Testis (tissue), 3 donors: Measurements from ENCODE around the gene COL7A1. TPM values are rescaled to one million over a fixed set of nuclear protein-coding genes. Genes with fewer than 3 reads are reported as not detected.

ENCODE experiments used
- DNase-seq: peaks from one replicate; pipeline ENCODE4 v3.0.0-alpha.2; 2019
- H3K27ac ChIP-seq, 2 donors: fragments of 200-600 bp; sonication (generic); one replicate each; pipeline ENCODE4 v1.5.1; 2019
- H3K27me3 ChIP-seq: fragments of 200-600 bp; sonication (generic); one replicate; pipeline ENCODE4 v1.5.1; 2019
- H3K36me3 ChIP-seq: fragments of 200-600 bp; sonication (generic); one replicate; pipeline ENCODE4 v1.5.1; 2017; ENCODE audit warnings: low read depth; ENCODE audit errors: missing control alignments
- H3K4me1 ChIP-seq: fragments of 200-600 bp; sonication (generic); one replicate; pipeline ENCODE4 v1.5.1; 2019
- H3K4me3 ChIP-seq, 2 donors: fragments of 200-600 bp; sonication (generic); one replicate each; pipeline ENCODE4 v1.5.1; 2017 to 2019
- H3K9me3 ChIP-seq: fragments of 200-600 bp; sonication (generic); one replicate; pipeline ENCODE4 v1.5.1; 2017
- CTCF ChIP-seq, 3 experiments: fragments of 450-650 bp in 2 of 3; fragments of 200-600 bp in 1 of 3; sonication (generic) in 1 of 3; IDR thresholded peaks; one replicate each; pipeline ENCODE4 v1.5.1; 2016 to 2019; ENCODE audit warnings: antibody characterized with exemption in 3 of 3, mild to moderate bottlenecking in 2 of 3, moderate library complexity in 1 of 3
- POLR2A ChIP-seq: fragments of 450-650 bp; IDR thresholded peaks from one replicate; pipeline ENCODE4 v1.6.1; 2017; ENCODE audit warnings: antibody characterized with exemption, mild to moderate bottlenecking, moderate library complexity
- WGBS, 2 donors: methylation state at CpG; one replicate each; pipeline ENCODE4 v1.1.5; 2018; 5-methylcytosine and 5-hydroxymethylcytosine counted together
- intact Hi-C: fragments of 100-400 bp; cut with DNase I; formaldehyde crosslinking; loops from one replicate; pipeline ENCODE4 v1.15.1; 2023; ENCODE audit warnings: low total_unique reads
- polyA plus RNA-seq: library from polyadenylated mRNA; stranded (reverse); fragments of 350-450 nt; fragmentation: Illumina TruSeq; extraction: RNeasy Lipid Tissue Mini Kit (QIAGEN cat#74804); gene quantifications from one replicate; pipeline ENCODE4 v1.2.3, GENCODE V29; 2014; ENCODE audit warnings: low read depth, low replicate concordance; ENCODE audit not compliant: insufficient read depth
- total RNA-seq, 2 donors: library from RNA; depleted of rRNA; stranded (reverse); fragments of >200 nt; gene quantifications; one replicate each; pipeline ENCODE4 v1.2.3, GENCODE V29; 2016

The COL7A1 gene
- total and polyA plus RNA-seq, 3 donors from 2014 or later, result 19.9 to 39.1 (median 34.1) TPM

GRCh38 chr3:48600711-48601621 is 5.8 kb upstream of the COL7A1 start:
- DNase-seq, result no peak
- 92 to 100% methylated on average over 6 to 19 of the region's 19 CpGs for WGBS, 2 donors
- TF ChIP-seq CTCF (IDR thresholded peaks at IDR 0.05), result no peak
- no peak for TF ChIP-seq POLR2A
- no peaks in the 10 kb centered on the region for H3K9me3 ChIP-seq
- intact Hi-C loops, result no loop called here
- no peak overlapping the region for H3K27ac ChIP-seq
- no peak overlapping the region for H3K4me3 ChIP-seq
- peaks cover 24% of the 10 kb centered on the region for H3K4me1 ChIP-seq
- H3K27me3 ChIP-seq, result no peaks in the 10 kb centered on the region
- H3K36me3 ChIP-seq, result no peaks in the 10 kb centered on the region

DNA sequence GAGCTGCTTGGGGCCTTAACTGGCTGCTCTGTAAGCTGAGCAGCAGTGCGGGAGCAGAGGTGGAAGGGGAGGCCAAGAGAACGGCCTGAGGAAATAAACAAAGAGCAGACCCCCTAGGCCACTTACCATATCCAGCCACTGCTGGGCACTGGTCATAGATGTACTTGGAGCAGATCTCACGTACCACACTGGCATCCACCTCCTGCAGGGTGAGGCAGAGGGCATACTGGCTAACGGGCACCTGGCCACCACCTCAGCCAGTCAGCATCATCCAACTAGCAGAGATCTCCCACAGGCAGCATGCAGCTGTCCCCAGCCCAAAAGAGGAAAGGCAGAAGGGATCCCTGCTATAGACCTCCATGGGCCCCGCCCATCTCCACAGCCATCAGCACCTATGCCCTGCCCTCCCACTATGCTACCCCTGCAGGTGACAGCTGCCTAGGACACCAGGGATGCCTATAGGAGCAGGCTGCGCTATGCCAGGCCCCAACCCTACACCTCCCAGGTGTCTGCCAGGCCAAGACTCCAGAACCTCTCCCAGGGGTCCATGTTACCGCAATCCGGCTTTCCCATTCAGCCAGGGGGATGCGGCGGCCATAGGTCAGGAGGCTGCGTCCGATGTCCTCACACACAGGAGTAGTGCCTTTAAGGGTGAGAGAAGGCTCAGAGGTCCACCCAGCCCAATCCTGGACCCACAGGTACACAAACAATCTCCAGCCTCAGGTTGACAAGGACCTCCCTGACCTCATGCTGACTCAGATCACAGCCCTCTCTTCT is 4.6 kb upstream of the COL7A1 start:
- WGBS, 2 donors, result 91 to 95% methylated on average over 12 of the region's 12 CpGs
- no peaks in the 10 kb centered on the region for H3K9me3 ChIP-seq
- H3K36me3 ChIP-seq, result no peaks in the 10 kb centered on the region
- H3K27ac ChIP-seq, result peak overlapping the region in 1 of 2 donors; percentile 75
- TF ChIP-seq CTCF (IDR thresholded peaks at IDR 0.05) (no peak), POLR2A (no peak)
- no peak overlapping the region for H3K4me3 ChIP-seq
- peaks cover 33% of the 10 kb centered on the region for H3K4me1 ChIP-seq
- DNase-seq, result no peak
- no peaks in the 10 kb centered on the region for H3K27me3 ChIP-seq
- intact Hi-C loops, result no loop called here

DNA sequence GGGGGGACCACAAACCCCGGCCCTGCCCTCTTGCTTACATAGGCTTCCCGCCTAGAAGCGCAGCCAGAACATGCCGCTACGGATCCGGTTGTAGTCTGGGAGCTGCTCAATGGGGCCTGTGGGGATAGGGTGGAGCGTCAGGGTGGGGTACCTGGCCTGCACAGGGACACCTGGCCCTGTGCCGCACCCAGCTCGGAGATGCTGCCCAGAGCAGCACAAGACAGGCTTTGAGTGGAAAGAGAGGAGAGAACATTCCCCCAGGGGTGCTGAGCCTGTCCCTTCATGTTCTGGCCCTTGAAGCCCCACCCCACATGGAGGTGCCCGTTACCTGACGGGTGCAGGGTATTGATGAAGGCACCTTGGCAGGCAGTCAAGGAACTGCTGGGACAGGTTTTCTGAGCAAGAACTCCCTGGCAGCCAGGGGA is 4.0 kb upstream of the COL7A1 start:
- DNase-seq, result peak; percentile 32
- Histone ChIP-seq H3K9me3 (no peaks in the 10 kb centered on the region), H3K27ac (peak overlapping the region; percentile 14 to 75), H3K4me3 (no peak overlapping the region), H3K27me3 (no peaks in the 10 kb centered on the region), H3K4me1 (peaks cover 33% of the 10 kb centered on the region), H3K36me3 (no peaks in the 10 kb centered on the region)
- intact Hi-C loops, result no loop called here
- no peak for TF ChIP-seq CTCF (IDR thresholded peaks at IDR 0.05)
- no peak for TF ChIP-seq POLR2A
- 60 to 62% methylated on average over 10 to 11 of the region's 11 CpGs for WGBS, 2 donors

DNA sequence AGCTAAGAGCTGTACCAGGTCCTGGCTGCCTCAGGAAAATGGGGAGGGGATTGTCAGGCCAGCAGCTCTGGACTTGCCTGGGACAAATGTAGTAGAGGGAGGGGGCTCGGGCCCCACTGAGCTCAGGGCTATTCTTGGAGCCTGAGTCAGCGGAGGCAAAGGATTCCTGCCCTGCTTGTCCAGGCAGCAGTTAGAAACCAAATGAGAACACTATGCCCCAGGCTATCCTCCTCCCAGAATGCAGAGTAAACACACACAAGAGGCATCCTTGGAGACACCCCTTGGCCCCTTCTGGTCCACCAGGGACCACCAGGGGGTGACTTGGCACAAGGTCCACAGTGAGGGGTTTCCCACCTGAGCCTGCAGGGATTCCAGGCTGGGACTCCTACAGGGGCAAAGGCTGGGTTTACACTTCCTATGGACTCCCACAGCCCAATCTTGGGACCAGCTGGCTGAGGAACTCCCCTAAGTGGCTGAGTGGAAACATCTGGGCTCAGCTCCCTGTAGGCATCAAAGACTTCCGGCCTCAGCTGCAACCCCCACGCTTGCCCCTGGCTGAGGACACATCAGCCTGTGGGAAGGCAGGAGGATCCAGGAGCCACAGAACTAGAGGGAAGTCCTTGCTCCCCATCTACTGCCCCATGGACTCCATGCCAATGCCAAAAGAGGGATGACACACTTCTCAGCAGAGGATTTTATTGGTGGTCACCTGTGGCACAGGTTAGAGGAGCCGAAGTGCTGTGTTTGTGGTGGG is 3.4 kb upstream of the COL7A1 start:
- H3K4me1 ChIP-seq, result peaks cover 33% of the 10 kb centered on the region
- no peaks in the 10 kb centered on the region for H3K9me3 ChIP-seq
- peak overlapping the region; percentile 14 to 75 for H3K27ac ChIP-seq
- DNase-seq, result peak; percentile 66
- no peak overlapping the region for H3K4me3 ChIP-seq
- no peaks in the 10 kb centered on the region for H3K36me3 ChIP-seq
- WGBS, 2 donors, result 20 to 33% methylated on average over 1 to 5 of the region's 5 CpGs
- no peaks in the 10 kb centered on the region for H3K27me3 ChIP-seq
- intact Hi-C loops, result no loop called here
- TF ChIP-seq POLR2A (no peak), CTCF (IDR thresholded peaks at IDR 0.05) (no peak)
